ENCODE measurements around the gene BORCS5.
"Not testable (repeated sequence)": the region's sequence is repeated elsewhere in the genome, so short reads cannot be mapped to it uniquely, and the experiment has no call there.

BORCS5 gene

GRCh38 chr12:12415886-12416285 is 59.0 kb downstream of the BORCS5 start:
- DNase-seq (ENCODE audit: low spot score), result no peak
- TF ChIP-seq CTCF (IDR thresholded peaks at IDR 0.05; ENCODE audit: extremely low read depth, insufficient read depth, missing control alignments), result no peak
- in situ Hi-C loops (cut with MboI; ENCODE audit: low pct_unique_long_range_greater_than_20kb, low sequenced_read_pairs, unreplicated experiment), result no loop called here

GRCh38 chr12:12419165-12419564 is 62.3 kb downstream of the BORCS5 start:
- DNase-seq (ENCODE audit: low spot score); in situ Hi-C loops (cut with MboI; ENCODE audit: low pct_unique_long_range_greater_than_20kb, low sequenced_read_pairs, unreplicated experiment): not testable (repeated sequence)

GRCh38 chr12:12423367-12423766 is 66.5 kb downstream of the BORCS5 start:
- DNase-seq (ENCODE audit: low spot score), result no peak
- in situ Hi-C loops (cut with MboI; ENCODE audit: low pct_unique_long_range_greater_than_20kb, low sequenced_read_pairs, unreplicated experiment), result no loop called here
- no peak for TF ChIP-seq CTCF (IDR thresholded peaks at IDR 0.05; ENCODE audit: extremely low read depth, insufficient read depth, missing control alignments)

- in situ Hi-C loops (cut with MboI; ENCODE audit: low pct_unique_long_range_greater_than_20kb, low sequenced_read_pairs, unreplicated experiment), result no loop called here
- DNase-seq (ENCODE audit: low spot score), result no peak
- no peak for TF ChIP-seq CTCF (IDR thresholded peaks at IDR 0.05; ENCODE audit: extremely low read depth, insufficient read depth, missing control alignments)
These were observed 68.1 kb downstream of the BORCS5 start for GRCh38 chr12:12425001-12425400.

DNA sequence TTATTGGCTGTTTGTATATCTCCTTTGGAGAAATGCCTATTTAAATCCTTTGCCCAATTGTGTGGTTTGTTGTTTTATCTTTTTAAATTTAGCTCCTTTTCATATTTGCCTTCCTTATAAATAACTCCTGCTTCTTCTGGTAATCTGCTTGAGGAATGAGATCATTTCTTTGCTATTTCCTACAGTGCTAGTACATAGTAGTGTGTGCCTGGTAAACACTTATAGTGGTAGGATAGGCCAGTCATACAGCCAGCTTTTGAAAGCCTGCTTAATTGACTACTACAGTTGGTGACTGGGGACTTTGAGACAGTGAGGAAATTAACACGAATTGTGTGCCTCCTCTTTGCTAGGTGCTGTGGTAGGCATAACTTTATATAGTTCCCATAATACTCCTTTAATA is 68.7 kb downstream of the BORCS5 start:
- DNase-seq (ENCODE audit: low spot score), result no peak
- no peak for TF ChIP-seq CTCF (IDR thresholded peaks at IDR 0.05; ENCODE audit: extremely low read depth, insufficient read depth, missing control alignments)
- in situ Hi-C loops (cut with MboI; ENCODE audit: low pct_unique_long_range_greater_than_20kb, low sequenced_read_pairs, unreplicated experiment), result no loop called here

GRCh38 chr12:12427568-12427967 is 70.7 kb downstream of the BORCS5 start:
- TF ChIP-seq CTCF (IDR thresholded peaks at IDR 0.05; ENCODE audit: extremely low read depth, insufficient read depth, missing control alignments), result no peak
- no peak for DNase-seq (ENCODE audit: low spot score)
- in situ Hi-C loops (cut with MboI; ENCODE audit: low pct_unique_long_range_greater_than_20kb, low sequenced_read_pairs, unreplicated experiment), result no loop called here

DNA sequence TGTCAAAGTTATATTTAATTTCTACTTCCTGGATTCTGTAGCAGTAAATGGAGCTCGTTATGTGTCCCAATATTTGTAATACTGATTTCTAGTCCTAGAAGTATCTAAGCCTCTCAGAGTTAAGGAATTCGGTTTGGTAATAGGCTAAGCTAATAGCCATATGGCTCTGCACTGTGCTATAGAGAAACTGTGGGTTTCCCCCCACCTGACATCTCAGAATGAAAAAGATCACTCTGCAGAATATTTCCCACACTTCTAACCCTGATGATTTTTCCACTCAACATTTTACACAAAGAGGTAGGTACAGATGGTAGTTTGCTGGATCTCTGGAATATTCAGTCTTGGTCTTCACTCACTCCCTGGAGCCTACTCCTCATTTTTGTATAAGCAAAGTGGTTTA is 71.2 kb downstream of the BORCS5 start:
- in situ Hi-C loops (cut with MboI; ENCODE audit: low pct_unique_long_range_greater_than_20kb, low sequenced_read_pairs, unreplicated experiment), result no loop called here
- TF ChIP-seq CTCF (IDR thresholded peaks at IDR 0.05; ENCODE audit: extremely low read depth, insufficient read depth, missing control alignments), result no peak
- no peak for DNase-seq (ENCODE audit: low spot score)

Measured in GM13977 (cell line).